H1 (cell line): ENCODE results near the gene MRPL36. TPM values are rescaled to one million over a fixed set of nuclear protein-coding genes. Genes with fewer than 3 reads are reported as not detected.

Experiments
- CTCF ChIA-PET: fragments of 300-600 bp; sonication (Branson Sonifier 250); formaldehyde crosslinking; loops from one replicate; lab custom pipeline; 2021; ENCODE audit not compliant: partially characterized antibody; lab: Charles Lee
- POLR2A ChIA-PET: fragments of 300-600 bp; sonication (Branson Sonifier 250); formaldehyde crosslinking; loops from one replicate; lab custom pipeline; 2021; ENCODE audit warnings: inconsistent platforms; ENCODE audit not compliant: partially characterized antibody; lab: Charles Lee
- DNase-seq, 2 experiments: peaks; one replicate each; pipeline versions ENCODE4 v3.0.0 to v3.0.0-alpha.2; 2010 to 2022; ENCODE audit warnings: low spot score in 2 of 2, low read depth in 1 of 2, mixed read lengths in 1 of 2
- FAIRE-seq: peaks from 2 replicates; lab custom pipeline; 2011; peaks lifted over from hg19 to GRCh38; lab: Jason Lieb, UNC
- H2AFZ ChIP-seq: 2 replicates; pipeline ENCODE4 v1.8.1; 2012; ENCODE audit warnings: low read length, inconsistent platforms
- H2AK5ac ChIP-seq: 2 replicates; pipeline ENCODE4 v1.6.1; 2013; ENCODE audit warnings: low read depth, low read length
- H2BK120ac ChIP-seq: replicated peaks from 2 replicates; pipeline ENCODE3; 2013; ENCODE audit warnings: low read depth, low read length, inconsistent platforms
- H2BK12ac ChIP-seq: 2 replicates; pipeline ENCODE4 v1.6.1; 2013; ENCODE audit warnings: low read depth, low read length
- H2BK15ac ChIP-seq: 2 replicates; pipeline ENCODE4 v1.6.1; 2013; ENCODE audit warnings: low read length
- H2BK20ac ChIP-seq: 2 replicates; pipeline ENCODE4 v1.6.1; 2013; ENCODE audit warnings: low read length
- H2BK5ac ChIP-seq: 2 replicates; pipeline ENCODE4 v1.6.1; 2013; ENCODE audit warnings: low read depth, low read length
- H3K14ac ChIP-seq: 2 replicates; pipeline ENCODE4 v1.6.1; 2013; ENCODE audit warnings: inconsistent platforms; ENCODE audit not compliant: insufficient read length
- H3K18ac ChIP-seq: 2 replicates; pipeline ENCODE4 v1.6.1; 2013; ENCODE audit warnings: low read length; ENCODE audit errors: extremely low read depth
- H3K23ac ChIP-seq: 2 replicates; pipeline ENCODE4 v1.6.1; 2013; ENCODE audit warnings: inconsistent platforms; ENCODE audit not compliant: insufficient read length
- H3K23me2 ChIP-seq: 2 replicates; pipeline ENCODE4 v1.6.1; 2013; ENCODE audit warnings: low read depth, low read length
- H3K27ac ChIP-seq: 2 replicates; pipeline ENCODE4 v1.6.1; 2011; ENCODE audit warnings: low read depth, low read length, inconsistent platforms
- H3K27me3 ChIP-seq, 4 experiments: replicated peaks in 1 of 4; 1 replicate in 1 of 4; 2 replicates in 3 of 4; pipeline versions ENCODE4 v1.6.1 to v1.8.1; 2011 to 2013; ENCODE audit warnings: low read length in 3 of 4, mild to moderate bottlenecking in 3 of 4, inconsistent platforms in 2 of 4, mixed read lengths in 2 of 4, moderate library complexity in 1 of 4; ENCODE audit not compliant: control insufficient read depth in 3 of 4, insufficient read depth in 3 of 4; ENCODE audit errors: extremely low read depth in 1 of 4
- H3K36me3 ChIP-seq, 4 experiments: 2 replicates each; pipeline versions ENCODE4 v1.6.1 to v1.8.1; 2011 to 2013; ENCODE audit warnings: mild to moderate bottlenecking in 4 of 4, low read length in 3 of 4, moderate library complexity in 2 of 4, control low read depth in 1 of 4, inconsistent platforms in 1 of 4; ENCODE audit not compliant: insufficient read depth in 4 of 4, control insufficient read depth in 2 of 4
- H3K4ac ChIP-seq: replicated peaks from 2 replicates; pipeline ENCODE3; 2013; ENCODE audit warnings: low read length, low read depth, mixed read lengths, inconsistent platforms; ENCODE audit not compliant: insufficient read length
- H3K4me1 ChIP-seq, 4 experiments: replicated peaks in 1 of 4; 1 replicate in 1 of 4; 2 replicates in 3 of 4; pipeline versions ENCODE4 v1.6.1 to v1.8.1; 2011 to 2013; ENCODE audit warnings: low read length in 3 of 4, inconsistent platforms in 2 of 4, mixed read lengths in 1 of 4; ENCODE audit not compliant: insufficient read depth in 4 of 4, control insufficient read depth in 3 of 4
- H3K4me2 ChIP-seq, 2 experiments: 2 replicates each; pipeline versions ENCODE4 v1.6.1 to v1.8.1; 2011 to 2013; ENCODE audit warnings: low read depth in 2 of 2, low read length in 2 of 2, control low read depth in 1 of 2, inconsistent platforms in 1 of 2, mild to moderate bottlenecking in 1 of 2; ENCODE audit not compliant: insufficient read depth in 1 of 2
- H3K4me3 ChIP-seq, 4 experiments: fragments of 200-600, 300-600 bp in 1 of 4; sonication (generic), shearing (Covaris generic), sonication (Bioruptor Twin) in 1 of 4; 2 replicates each; pipeline versions ENCODE4 v1.5.1 to v1.8.1; 2011 to 2016; ENCODE audit warnings: low read length in 4 of 4, low read depth in 3 of 4, control low read depth in 2 of 4, inconsistent platforms in 2 of 4, mild to moderate bottlenecking in 2 of 4, mixed read lengths in 1 of 4, moderate library complexity in 1 of 4; ENCODE audit not compliant: insufficient read depth in 2 of 4; ENCODE audit errors: extremely low read depth in 1 of 4
- H3K56ac ChIP-seq: replicated peaks from 2 replicates; pipeline ENCODE3; 2013; ENCODE audit warnings: low read depth, mild to moderate bottlenecking, mixed read lengths, low read length, inconsistent platforms; ENCODE audit not compliant: insufficient read length
- H3K79me1 ChIP-seq: 2 replicates; pipeline ENCODE4 v1.6.1; 2013; ENCODE audit warnings: low read depth, low read length, control low read depth
- H3K79me2 ChIP-seq, 2 experiments: 2 replicates each; pipeline versions ENCODE4 v1.6.1 to v1.8.1; 2012 to 2013; ENCODE audit warnings: low read length in 2 of 2, mild to moderate bottlenecking in 2 of 2, inconsistent platforms in 1 of 2; ENCODE audit not compliant: insufficient read depth in 2 of 2, control insufficient read depth in 1 of 2
- H3K9ac ChIP-seq, 4 experiments: replicated peaks in 1 of 4; 1 replicate in 1 of 4; 2 replicates in 3 of 4; pipeline versions ENCODE4 v1.6.1 to v1.8.1; 2011 to 2013; ENCODE audit warnings: low read depth in 3 of 4, low read length in 3 of 4, control low read depth in 2 of 4, mild to moderate bottlenecking in 2 of 4, moderate library complexity in 2 of 4, inconsistent platforms in 1 of 4; ENCODE audit errors: extremely low read depth in 1 of 4
- H3K9me3 ChIP-seq, 2 experiments: 2 replicates each; pipeline versions ENCODE4 v1.6.1 to v1.8.1; 2012 to 2013; ENCODE audit warnings: mild to moderate bottlenecking in 2 of 2, moderate library complexity in 2 of 2, control low read depth in 1 of 2, inconsistent platforms in 1 of 2, low read depth in 1 of 2, low read length in 1 of 2, mixed read lengths in 1 of 2; ENCODE audit not compliant: insufficient read depth in 2 of 2
- H4K20me1 ChIP-seq, 2 experiments: replicated peaks in 1 of 2; 2 replicates each; pipeline versions ENCODE3 to v1.8.1; 2011 to 2013; ENCODE audit warnings: inconsistent platforms in 2 of 2, low read length in 2 of 2, mild to moderate bottlenecking in 1 of 2; ENCODE audit not compliant: insufficient read depth in 2 of 2, control insufficient read depth in 1 of 2
- H4K5ac ChIP-seq: 2 replicates; pipeline ENCODE4 v1.6.1; 2013; ENCODE audit warnings: low read length, low read depth, mixed read lengths, inconsistent platforms; ENCODE audit not compliant: insufficient read length
- H4K8ac ChIP-seq: 2 replicates; pipeline ENCODE4 v1.8.0; 2013; ENCODE audit warnings: mild to moderate bottlenecking, moderate library complexity, low read length, inconsistent platforms; ENCODE audit not compliant: insufficient read depth; ENCODE audit errors: extremely low read depth
- H4K91ac ChIP-seq: replicated peaks from 2 replicates; pipeline ENCODE3; 2013; ENCODE audit warnings: low read length, mixed read lengths, inconsistent platforms; ENCODE audit not compliant: insufficient read length
- BACH1 ChIP-seq: IDR thresholded peaks from 2 replicates; pipeline ENCODE4 v1.6.1; 2012; ENCODE audit warnings: low read length, improper control_type of control experiment
- GTF2F1 ChIP-seq: IDR thresholded peaks from 2 replicates; pipeline ENCODE4 v1.6.1; 2012; ENCODE audit warnings: low read depth, low read length, improper control_type of control experiment, borderline replicate concordance
- HDAC6 ChIP-seq: IDR thresholded peaks from one replicate; pipeline ENCODE4 v1.7.1; 2012; ENCODE audit warnings: low read depth, mild to moderate bottlenecking, inconsistent platforms, low read length, moderate library complexity
- JUN ChIP-seq: IDR thresholded peaks from 2 replicates; pipeline ENCODE4 v1.6.1; 2011; ENCODE audit warnings: low read depth, mild to moderate bottlenecking, improper control_type of control experiment, low read length
- JUND ChIP-seq: IDR thresholded peaks from 2 replicates; pipeline ENCODE4 v1.6.1; 2011; ENCODE audit warnings: mild to moderate bottlenecking, improper control_type of control experiment, low read length
- KDM5A ChIP-seq: fragments of 200-600 bp; IDR thresholded peaks from 2 replicates; pipeline ENCODE4 v1.7.1; 2012; ENCODE audit warnings: mild to moderate bottlenecking, low read length, inconsistent platforms, mixed read lengths
- WGBS, 2 experiments: shearing (Covaris generic) in 1 of 2; methylation state at CpG; one replicate each; pipeline versions ENCODE4 v1.1.6 to v1.1.7; 2013 to 2015; ENCODE audit warnings: low lambda C conversion rate in 2 of 2, mixed read lengths in 2 of 2, inconsistent platforms in 1 of 2, low coverage in 1 of 2, missing lambda C conversion rate in 1 of 2; ENCODE audit not compliant: insufficient replicate concordance in 2 of 2, insufficient coverage in 1 of 2, insufficient read length in 1 of 2; ENCODE audit errors: extremely low coverage in 1 of 2, missing lambda C conversion rate in 1 of 2; 5-methylcytosine and 5-hydroxymethylcytosine counted together
- polyA plus RNA-seq, 7 experiments: library from polyadenylated mRNA; depleted of rRNA in 3 of 7; stranded (reverse) in 5 of 7; unstranded in 2 of 7; fragments of >200 nt in 5 of 7; fragments of 200-250 nt in 2 of 7; gene quantifications; 1 replicate in 5 of 7; 2 replicates in 1 of 7; 4 replicates in 1 of 7; pipeline versions ENCODE4 v1.2.1 to v1.2.3, GENCODE V29; 2011 to 2013; ENCODE audit warnings: missing spikeins in 2 of 7, mixed read lengths in 2 of 7
- total RNA-seq: library from RNA; stranded (reverse); fragmentation: NEBNext Ultra II Directional; extraction: Animal tissue kit (Norgen Biotek cat#: 25700); gene quantifications from 2 replicates; pipeline ENCODE4 v1.2.1, GENCODE V29; 2021

MRPL36 gene
- total and polyA plus RNA-seq, 2 of the 8 experiments (the other 6 are each of a cell fraction or from before 2014, with no cell fraction given): 56.3 to 81.5 TPM

GRCh38 chr5:1807451-1808185 is 8.0 kb upstream of the MRPL36 start:
- Histone ChIP-seq H3K27ac (no peak overlapping the region), H3K27me3 (no peaks in the 10 kb centered on the region), H3K4me1 (no peaks in the 10 kb centered on the region), H3K36me3 (peaks cover 34 to 83% (median 63%) of the 10 kb centered on the region in 4 experiments), H2BK12ac (no peak overlapping the region), H3K56ac (no peak overlapping the region), H3K4ac (no peak overlapping the region), H3K9me3 (no peaks in the 10 kb centered on the region), H3K79me2 (peaks cover 21 to 97% of the 10 kb centered on the region in 2 experiments), H4K5ac (no peak overlapping the region), H2BK20ac (no peak overlapping the region), H3K4me2 (no peak overlapping the region), H2BK5ac (no peak overlapping the region), H3K4me3 (no peak overlapping the region), H3K18ac (no peak overlapping the region), H2AK5ac (no peak overlapping the region), H3K14ac (no peak overlapping the region), H4K91ac (no peak overlapping the region), H3K79me1 (peaks cover 12% of the 10 kb centered on the region), H3K23ac (no peak overlapping the region), H3K23me2 (no peaks in the 10 kb centered on the region), H2BK120ac (no peak overlapping the region), H3K9ac (no peak overlapping the region; a peak in 1 of 7 replicates), H4K8ac (0 out of 2 replicates have a peak overlapping the region, but pooled peaks have one; percentile 60), H2BK15ac (no peak overlapping the region), H2AFZ (no peak overlapping the region), H4K20me1 (peaks cover 13 to 46% of the 10 kb centered on the region in 2 experiments)
- CTCF ChIA-PET: interaction anchor here (0.7 to 1.9 kb wide), 5 partner anchors 14 to 75 kb away, joined by 3 to 7 read pairs (median 3); no protein-coding TSS in a partner anchor
- 92% methylated on average over 20 of the region's 20 CpGs; no CpG with 5 or more reads in 1 of the 2 experiments for WGBS, 2 experiments
- POLR2A ChIA-PET: interaction anchor here (0.9 to 1.4 kb wide), 5 partner anchors 10 to 57 kb away, joined by 3 to 4 read pairs (median 3); no protein-coding TSS in a partner anchor
- no peak for FAIRE-seq
- TF ChIP-seq BACH1: no peak
- no peak for TF ChIP-seq JUND
- no peak for TF ChIP-seq JUN
- TF ChIP-seq HDAC6: no peak
- no peak for TF ChIP-seq GTF2F1
- TF ChIP-seq KDM5A: no peak
- no peak for DNase-seq
